Mucosa of descending colon (tissue), 3 donors: Measurements from ENCODE around the gene PAPOLB. TPM values are rescaled to one million over a fixed set of nuclear protein-coding genes. Genes with fewer than 3 reads are reported as not detected.

Experiments
- ATAC-seq: fragments of 200-7000 bp; cut with Tn5 transposase; one replicate; pipeline ENCODE4 v1.9.1; 2020; ENCODE audit warnings: mild to moderate bottlenecking, moderate library complexity
- DNase-seq, 3 donors: peaks; one replicate each; pipeline ENCODE4 v3.0.0-alpha.2; 2020
- H3K36me3 ChIP-seq: fragments of 200-600 bp; one replicate; pipeline ENCODE4 v1.8.0; 2021; ENCODE audit warnings: low read depth, mild to moderate bottlenecking
- H3K4me1 ChIP-seq: fragments of 200-600 bp; one replicate; pipeline ENCODE4 v1.8.0; 2021; ENCODE audit warnings: low read depth, mild to moderate bottlenecking
- H3K4me3 ChIP-seq: fragments of 200-600 bp; one replicate; pipeline ENCODE4 v1.8.0; 2021; ENCODE audit warnings: mild to moderate bottlenecking
- H3K9me3 ChIP-seq: fragments of 200-600 bp; one replicate; pipeline ENCODE4 v1.8.0; 2021; ENCODE audit warnings: mild to moderate bottlenecking
- CTCF ChIP-seq: fragments of 200-600 bp; IDR thresholded peaks from one replicate; pipeline ENCODE4 v1.8.0; 2022; ENCODE audit warnings: antibody characterized with exemption, mild to moderate bottlenecking
- intact Hi-C, 2 donors: fragments of 100-400 bp; cut with DNase I in 1 of 2; cut with micrococcal nuclease in 1 of 2; formaldehyde crosslinking; loops; one replicate each; pipeline versions ENCODE4 v1.11.0 to v1.11.1; 2022; cut with DNase I, micrococcal nuclease
- total RNA-seq, 3 donors: library from RNA; stranded (reverse); fragmentation: NEBNext Ultra II Directional in 2 of 3; extraction: Animal tissue kit (Norgen Biotek cat#: 25700) in 2 of 3; gene quantifications; one replicate each; pipeline versions ENCODE4 v1.2.1 to v1.2.4, GENCODE V29; 2021 to 2023
- donor health status: DM: no; HTN: no; CAD: no; lungs with moderate emphysema.
- donor health status: DM: no; HTN: no; CAD: no.
- donor health status: DM: no; HTN: yes; CAD: no.

PAPOLB gene
- total RNA-seq, 3 donors from 2014 or later: 0.06 to 0.09 TPM; not detected in 1

GRCh38 chr7:4868493-4868892, 6.7 kb upstream of the PAPOLB start:
- no peak for ATAC-seq
- H3K4me1 ChIP-seq: no peaks in the 10 kb centered on the region

GRCh38 chr7:4866528-4867496, 5.0 kb upstream of the PAPOLB start:
- no peak for TF ChIP-seq CTCF
- no peaks in the 10 kb centered on the region for H3K9me3 ChIP-seq
- ATAC-seq (no peak), DNase-seq (no peak)
- intact Hi-C loops: no loop called here
- no peaks in the 10 kb centered on the region for H3K4me1 ChIP-seq
- H3K4me3 ChIP-seq: no peak overlapping the region
- H3K36me3 ChIP-seq: no peaks in the 10 kb centered on the region

More at GRCh38 chr7:4868493-4868892, 6.7 kb upstream of the PAPOLB start:
- no peak for DNase-seq
- Histone ChIP-seq H3K36me3 (no peaks in the 10 kb centered on the region), H3K4me3 (no peak overlapping the region), H3K9me3 (no peaks in the 10 kb centered on the region)
- TF ChIP-seq CTCF: no peak
- intact Hi-C loops: no loop called here

DNA sequence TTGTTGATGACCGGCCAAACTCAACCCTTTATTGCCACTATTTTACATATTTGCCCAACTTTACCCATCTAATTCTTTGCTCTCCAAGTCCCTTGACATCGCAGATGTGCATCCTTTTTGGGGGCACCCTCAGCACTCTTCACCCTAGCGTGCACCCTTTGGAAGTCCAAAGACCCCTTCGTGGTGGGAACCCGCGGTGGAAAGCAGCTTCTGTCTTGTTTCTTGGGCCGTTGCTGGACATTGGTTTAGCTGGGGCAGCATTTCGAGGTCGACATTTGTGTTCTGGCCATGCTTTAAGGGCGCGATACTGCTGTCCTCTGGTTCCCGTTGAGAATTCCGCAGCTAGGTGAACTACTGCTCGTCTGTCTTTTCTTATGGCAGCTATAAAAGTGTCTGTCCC, 326 bp upstream of the PAPOLB start:
- Histone ChIP-seq H3K4me3 (no peak overlapping the region), H3K9me3 (no peaks in the 10 kb centered on the region), H3K36me3 (no peaks in the 10 kb centered on the region), H3K4me1 (no peaks in the 10 kb centered on the region)
- DNase-seq (no peak), ATAC-seq (no peak)
- intact Hi-C loops: no loop called here
- no peak for TF ChIP-seq CTCF

- TF ChIP-seq CTCF: no peak
- no peaks in the 10 kb centered on the region for H3K36me3 ChIP-seq
- intact Hi-C loops: no loop called here
- ATAC-seq (no peak), DNase-seq (no peak)
- H3K9me3 ChIP-seq: no peaks in the 10 kb centered on the region
- H3K4me1 ChIP-seq: no peaks in the 10 kb centered on the region
- H3K4me3 ChIP-seq: no peak overlapping the region
These were observed 603 bp downstream of the PAPOLB start for GRCh38 chr7:4861227-4861626.

DNA sequence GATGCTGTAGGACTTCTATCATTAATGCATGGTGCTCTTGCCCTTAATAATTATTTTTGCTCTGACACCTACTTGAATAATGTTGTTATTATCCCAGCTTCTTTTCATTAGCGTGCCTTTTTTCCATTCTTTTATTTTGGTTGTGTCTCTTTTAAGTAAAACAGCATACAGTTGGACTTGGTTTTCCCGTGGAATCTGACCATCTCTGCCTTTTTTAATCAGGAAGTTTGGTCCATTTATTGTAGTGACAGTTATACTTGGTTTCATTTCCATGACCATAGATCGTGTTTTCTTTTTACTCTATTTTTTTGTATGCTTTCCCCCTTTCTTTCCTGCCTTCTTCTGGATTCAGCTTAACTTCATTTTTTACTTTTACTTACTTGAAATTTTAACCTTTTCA, 4.6 kb downstream of the PAPOLB start:
- no peak for TF ChIP-seq CTCF
- no peaks in the 10 kb centered on the region for H3K4me1 ChIP-seq
- intact Hi-C loops: no loop called here

More for the DNA sequence above, 4.6 kb downstream of the PAPOLB start:
- Histone ChIP-seq H3K36me3 (no peaks in the 10 kb centered on the region), H3K4me3 (no peak overlapping the region), H3K9me3 (no peaks in the 10 kb centered on the region)
- no peak for DNase-seq
- no peak for ATAC-seq
